COLO668 (cell line): ENCODE measurements around the gene SLX1A.
"Not testable (repeated sequence)": the region's sequence is repeated elsewhere in the genome, so short reads cannot be mapped to it uniquely, and the experiment has no call there.

Source experiments
- DNase-seq: peaks from one replicate; lab custom pipeline; 2025; ENCODE audit not compliant: unreplicated experiment; lab: John Stamatoyannopoulos, UW

The SLX1A gene

DNA sequence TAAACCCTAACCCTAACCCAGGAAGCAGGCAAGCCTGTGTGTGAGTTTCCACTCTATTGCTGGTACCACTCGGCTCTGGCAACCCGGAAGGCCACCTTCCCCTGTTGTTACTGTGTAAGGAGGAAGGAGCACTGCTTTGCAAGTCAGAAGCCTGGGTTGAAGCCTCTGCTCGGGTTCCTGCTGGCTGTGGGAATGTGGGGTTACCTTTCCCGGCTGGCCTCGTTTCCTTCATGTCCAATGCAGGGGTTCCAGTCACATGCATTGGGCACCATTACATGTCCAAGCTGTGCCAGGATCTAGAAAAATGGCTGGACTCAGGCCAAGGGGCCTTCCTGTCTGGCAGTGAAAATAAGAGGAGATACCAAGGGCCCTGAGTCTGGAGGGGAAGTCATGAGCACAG, 23.4 kb downstream of the SLX1A start:
- DNase-seq, result not testable (repeated sequence)
